ENCODE data around the gene RPRM. TPM values are rescaled to one million over a fixed set of nuclear protein-coding genes. Genes with fewer than 3 reads are reported as not detected.
"Not testable (repeated sequence)": the region's sequence is repeated elsewhere in the genome, so short reads cannot be mapped to it uniquely, and the experiment has no call there.

The RPRM gene
- total RNA-seq, 1 experiment from 2014 or later: 0.10 TPM

DNA sequence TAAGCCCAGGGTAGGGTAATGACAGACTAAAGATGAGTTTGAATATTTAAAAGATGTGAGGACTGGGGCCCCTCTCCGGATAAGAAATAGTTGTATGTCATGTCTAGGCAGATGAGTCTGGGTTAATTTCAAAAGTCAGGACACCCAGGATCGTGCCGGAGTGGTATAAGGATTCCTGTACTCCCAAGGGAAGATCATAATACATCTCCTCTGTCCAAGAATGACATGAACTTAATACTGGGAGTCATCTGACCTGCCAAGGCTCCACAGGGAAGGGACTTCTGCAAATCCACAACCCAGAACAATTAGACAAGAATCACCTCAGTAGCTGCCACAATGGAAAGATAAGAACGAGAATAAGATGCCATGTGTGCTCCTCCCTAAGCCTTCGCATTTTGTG, 17.1 kb downstream of the RPRM start:
- no peak for DNase-seq (ENCODE audit: extremely low read depth, low read depth)

DNA sequence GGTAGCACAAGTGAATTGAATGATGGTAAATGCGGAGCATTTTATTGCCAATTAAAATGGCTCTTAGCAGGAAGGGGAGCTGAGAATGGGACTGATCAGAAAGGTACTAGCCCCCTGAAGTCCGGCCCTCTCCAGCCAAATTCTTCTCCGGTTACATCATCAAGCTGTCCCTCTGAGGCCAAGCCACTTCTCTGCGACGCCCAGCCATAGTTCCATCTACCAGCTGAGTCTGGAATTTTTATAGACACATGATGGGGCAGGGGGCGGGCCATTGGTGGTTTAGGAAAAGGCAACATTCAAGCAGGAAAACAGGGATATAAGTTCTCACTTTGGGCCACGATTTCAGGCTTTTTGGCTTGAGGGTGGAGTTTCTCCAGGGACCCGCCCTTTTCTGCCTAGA, 22.7 kb downstream of the RPRM start:
- no peak for DNase-seq (ENCODE audit: extremely low read depth, low read depth)

DNA sequence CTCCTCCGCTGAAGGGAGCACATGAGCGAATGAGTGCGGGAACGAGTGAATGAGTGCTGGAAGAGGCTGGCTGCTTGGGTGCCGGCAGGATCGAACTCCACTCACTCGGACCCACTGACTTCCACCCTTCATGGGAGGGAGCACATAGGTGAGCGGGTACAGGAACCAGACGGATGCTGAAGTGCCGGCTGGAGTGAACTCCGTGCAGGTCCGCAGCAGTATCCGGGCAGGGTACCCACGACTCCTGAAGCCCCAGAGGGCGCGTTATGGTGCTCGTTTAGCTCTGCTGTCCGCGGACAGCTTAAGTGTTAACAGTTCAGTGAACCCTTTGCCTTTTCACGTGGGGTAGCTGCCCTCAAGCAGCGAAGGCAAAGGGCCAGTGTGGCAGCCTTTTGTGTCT, 23.2 kb downstream of the RPRM start:
- no peak for DNase-seq (ENCODE audit: extremely low read depth, low read depth)

DNA sequence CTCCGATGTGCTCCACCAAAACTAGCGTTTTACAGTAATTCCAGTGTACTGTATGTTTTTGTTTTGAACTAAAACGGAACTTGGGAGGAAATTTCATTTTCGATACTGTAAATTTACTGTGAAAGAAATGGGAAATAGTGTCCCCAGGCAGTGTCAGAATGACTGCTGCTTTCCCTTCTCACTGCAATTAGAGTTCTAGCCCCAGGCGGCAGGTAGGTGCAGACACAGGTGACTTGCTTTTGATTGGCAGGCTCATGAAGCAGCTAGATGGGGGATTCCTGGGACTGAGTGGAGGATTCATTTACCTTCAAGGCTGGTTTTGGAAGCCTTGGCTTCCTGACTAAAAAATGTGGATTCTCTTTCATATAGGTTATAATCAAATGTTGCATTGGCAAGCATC, 27.0 kb downstream of the RPRM start:
- DNase-seq (ENCODE audit: extremely low read depth, low read depth): no peak

DNA sequence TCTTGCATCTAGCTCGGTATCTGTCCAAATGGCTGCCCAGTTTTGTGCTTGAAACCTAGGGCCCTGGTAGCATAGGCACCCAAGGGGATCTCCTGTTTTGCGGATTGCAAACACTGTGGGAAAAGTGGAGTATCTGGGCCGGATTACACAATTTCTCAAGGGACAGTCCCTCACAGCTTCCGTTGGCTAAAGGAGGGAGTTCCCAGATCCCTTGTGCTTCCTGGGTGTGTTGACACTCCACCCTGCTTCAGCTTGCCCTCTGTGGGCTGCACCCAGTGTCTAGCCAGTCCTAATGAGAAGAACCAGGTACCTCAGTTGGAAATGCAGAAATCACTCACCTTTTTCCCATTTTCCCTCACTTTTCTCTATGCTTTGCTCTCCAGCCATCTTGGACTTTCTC, 35.5 kb downstream of the RPRM start:
- no peak for DNase-seq (ENCODE audit: extremely low read depth, low read depth)

DNA sequence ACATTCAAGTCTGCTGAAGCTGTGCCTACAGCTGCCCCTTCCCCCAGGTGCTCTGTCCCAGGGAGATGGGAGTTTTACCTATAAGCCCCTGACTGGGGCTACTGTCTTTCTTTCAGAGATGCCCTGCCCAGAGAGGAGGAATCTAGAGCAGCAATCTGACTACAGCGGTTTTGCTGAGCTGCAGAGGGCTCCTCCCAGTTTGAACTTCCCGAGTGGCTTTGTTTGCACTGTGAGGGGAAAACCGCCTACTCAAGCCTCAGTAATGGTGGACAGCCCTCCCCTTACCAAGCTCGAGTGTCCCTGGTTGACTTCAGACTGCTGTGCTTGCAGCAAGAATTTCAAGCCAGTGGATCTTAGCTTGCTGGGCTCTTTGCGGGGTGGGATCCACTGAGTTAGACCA, 35.9 kb downstream of the RPRM start:
- not testable (repeated sequence) for DNase-seq (ENCODE audit: extremely low read depth, low read depth)

DNA sequence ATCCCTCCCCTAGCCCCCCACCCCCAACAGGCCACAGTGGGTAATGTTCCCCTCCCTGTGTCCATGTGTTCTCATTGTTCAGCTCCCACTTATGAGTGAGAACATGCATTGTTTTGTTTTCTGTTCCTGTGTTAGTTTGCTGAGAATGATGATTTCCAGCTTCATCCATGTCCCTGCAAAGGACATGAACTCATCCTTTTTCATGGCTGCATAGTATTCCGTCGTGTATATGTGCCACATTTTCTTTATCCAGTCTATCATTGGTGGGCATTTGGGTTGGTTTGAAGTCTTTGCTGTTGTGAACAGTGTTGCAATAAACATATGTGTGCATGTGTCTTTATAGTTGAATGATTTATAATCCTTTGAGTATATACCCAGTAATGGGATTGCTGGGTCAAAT, 38.5 kb downstream of the RPRM start:
- DNase-seq (ENCODE audit: extremely low read depth, low read depth): not testable (repeated sequence)

DNA sequence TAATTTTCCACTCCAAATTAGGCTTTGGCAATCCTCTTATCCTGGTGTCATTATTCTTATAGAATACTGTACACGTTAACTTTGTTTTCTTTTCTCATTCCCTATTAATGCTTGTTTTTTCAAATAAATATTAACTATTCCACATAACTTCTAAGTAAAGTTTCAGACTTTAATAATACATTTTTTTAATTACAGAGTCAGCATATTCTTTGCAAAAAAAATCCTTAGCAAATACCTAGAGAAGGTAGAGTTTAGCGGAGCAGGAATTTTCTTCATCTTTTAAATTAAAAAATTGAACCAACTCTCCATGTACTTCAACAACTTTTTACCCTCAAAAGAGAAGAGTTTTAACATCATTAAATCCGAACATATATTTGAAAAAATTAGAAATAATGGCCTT, 45.2 kb downstream of the RPRM start:
- no peak for DNase-seq (ENCODE audit: extremely low read depth, low read depth)

DNA sequence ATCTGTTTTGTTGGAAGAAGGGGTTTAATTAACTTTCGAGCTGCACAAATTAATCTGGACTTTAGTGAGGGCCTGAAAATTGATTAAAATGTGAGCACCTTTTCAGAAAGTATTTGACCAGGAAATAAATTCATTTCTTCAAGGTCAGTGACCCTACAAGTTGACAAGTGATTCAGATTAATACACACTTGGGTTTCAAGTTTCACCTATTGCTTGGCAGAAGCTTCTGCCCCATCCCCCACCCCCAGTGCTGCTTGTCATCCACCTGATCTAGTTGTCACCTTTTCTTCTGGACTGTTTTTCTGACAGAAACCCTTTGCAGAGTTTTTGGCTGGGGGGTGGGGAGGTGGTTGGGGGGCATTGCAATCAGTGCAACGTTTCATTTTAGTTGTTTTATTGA, 46.2 kb downstream of the RPRM start:
- DNase-seq (ENCODE audit: extremely low read depth, low read depth): no peak

DNA sequence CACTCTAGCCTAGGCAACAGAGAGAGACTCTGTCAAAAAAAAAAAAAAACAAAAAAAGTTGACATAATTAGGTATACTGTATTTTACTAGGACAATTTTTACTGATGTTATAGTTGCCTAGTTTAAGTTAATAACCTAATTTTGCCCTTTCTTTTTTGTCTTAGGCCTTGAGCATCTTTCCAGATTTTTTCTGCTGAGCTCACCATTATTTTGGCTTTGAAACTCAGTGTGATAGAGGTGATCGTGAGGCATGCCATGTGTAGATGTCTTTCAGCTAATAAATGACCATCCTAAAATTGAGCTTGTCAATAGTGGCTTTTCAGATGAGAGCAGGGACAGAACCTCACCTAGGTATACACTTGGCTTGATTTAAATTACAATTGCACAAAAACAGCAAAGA, 47.4 kb downstream of the RPRM start:
- DNase-seq (ENCODE audit: extremely low read depth, low read depth): no peak

Small RNA genes lying within 50 kb of the gene (small RNA-seq; reads per million reads assigned to genes)
- 0 reads per million in 2 experiments for gene RF00275
